ENCODE results near the gene RELL1.

DNA sequence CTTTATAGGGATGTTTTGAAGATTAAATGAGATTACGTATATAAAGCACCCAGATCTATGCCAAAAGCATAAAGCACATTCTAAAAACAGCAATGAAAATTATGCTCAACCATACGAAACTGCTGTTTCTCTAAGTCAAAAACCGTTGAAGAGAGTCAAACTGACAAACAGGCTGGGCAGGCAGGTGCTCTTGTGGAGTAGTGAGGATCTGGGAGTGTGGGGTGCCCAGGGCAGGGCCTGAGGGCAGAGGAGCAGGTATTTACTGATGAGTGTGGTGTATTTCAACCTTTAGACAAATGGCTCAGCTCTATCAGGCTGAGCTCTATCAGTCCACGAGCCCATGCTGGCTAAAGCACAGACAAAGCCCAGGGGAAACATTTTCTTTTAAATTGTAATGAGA lies 40.4 kb downstream of the RELL1 start:
- TF ChIP-seq ZSCAN23 (tag by site-specific recombination; IDR thresholded peaks at IDR 0.05) (no peak), ZNF10 (tag by site-specific recombination; IDR thresholded peaks at IDR 0.05) (no peak), ZNF391 (tag by site-specific recombination; IDR thresholded peaks at IDR 0.05; ENCODE audit: borderline replicate concordance, low read depth) (no peak), KLF9 (tag by site-specific recombination; IDR thresholded peaks at IDR 0.05; ENCODE audit: low read depth) (no peak)
- TF ChIP-seq, protein P1, sequence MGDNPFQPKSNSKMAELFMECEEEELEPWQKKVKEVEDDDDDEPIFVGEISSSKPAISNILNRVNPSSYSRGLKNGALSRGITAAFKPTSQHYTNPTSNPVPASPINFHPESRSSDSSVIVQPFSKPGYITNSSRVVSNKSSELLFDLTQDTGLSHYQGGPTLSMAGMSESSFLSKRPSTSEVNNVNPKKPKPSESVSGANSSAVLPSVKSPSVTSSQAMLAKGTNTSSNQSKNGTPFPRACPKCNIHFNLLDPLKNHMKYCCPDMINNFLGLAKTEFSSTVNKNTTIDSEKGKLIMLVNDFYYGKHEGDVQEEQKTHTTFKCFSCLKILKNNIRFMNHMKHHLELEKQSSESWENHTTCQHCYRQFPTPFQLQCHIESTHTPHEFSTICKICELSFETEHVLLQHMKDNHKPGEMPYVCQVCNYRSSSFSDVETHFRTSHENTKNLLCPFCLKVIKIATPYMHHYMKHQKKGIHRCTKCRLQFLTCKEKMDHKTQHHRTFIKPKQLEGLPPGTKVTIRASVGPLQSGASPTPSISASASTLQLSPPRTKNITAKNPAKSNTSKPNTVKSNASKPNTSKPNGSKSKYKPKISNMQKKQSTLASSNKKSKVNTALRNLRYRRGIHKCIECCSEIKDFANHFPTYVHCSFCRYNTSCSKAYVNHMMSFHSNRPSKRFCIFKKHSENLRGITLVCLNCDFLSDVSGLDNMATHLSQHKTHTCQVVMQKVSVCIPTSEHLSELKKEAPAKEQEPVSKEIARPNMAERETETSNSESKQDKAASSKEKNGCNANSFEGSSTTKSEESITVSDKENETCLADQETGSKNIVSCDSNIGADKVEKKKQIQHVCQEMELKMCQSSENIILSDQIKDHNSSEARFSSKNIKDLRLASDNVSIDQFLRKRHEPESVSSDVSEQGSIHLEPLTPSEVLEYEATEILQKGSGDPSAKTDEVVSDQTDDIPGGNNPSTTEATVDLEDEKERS (tag by site-specific recombination; IDR thresholded peaks at IDR 0.05), result no peak
- TF ChIP-seq, protein P2, sequence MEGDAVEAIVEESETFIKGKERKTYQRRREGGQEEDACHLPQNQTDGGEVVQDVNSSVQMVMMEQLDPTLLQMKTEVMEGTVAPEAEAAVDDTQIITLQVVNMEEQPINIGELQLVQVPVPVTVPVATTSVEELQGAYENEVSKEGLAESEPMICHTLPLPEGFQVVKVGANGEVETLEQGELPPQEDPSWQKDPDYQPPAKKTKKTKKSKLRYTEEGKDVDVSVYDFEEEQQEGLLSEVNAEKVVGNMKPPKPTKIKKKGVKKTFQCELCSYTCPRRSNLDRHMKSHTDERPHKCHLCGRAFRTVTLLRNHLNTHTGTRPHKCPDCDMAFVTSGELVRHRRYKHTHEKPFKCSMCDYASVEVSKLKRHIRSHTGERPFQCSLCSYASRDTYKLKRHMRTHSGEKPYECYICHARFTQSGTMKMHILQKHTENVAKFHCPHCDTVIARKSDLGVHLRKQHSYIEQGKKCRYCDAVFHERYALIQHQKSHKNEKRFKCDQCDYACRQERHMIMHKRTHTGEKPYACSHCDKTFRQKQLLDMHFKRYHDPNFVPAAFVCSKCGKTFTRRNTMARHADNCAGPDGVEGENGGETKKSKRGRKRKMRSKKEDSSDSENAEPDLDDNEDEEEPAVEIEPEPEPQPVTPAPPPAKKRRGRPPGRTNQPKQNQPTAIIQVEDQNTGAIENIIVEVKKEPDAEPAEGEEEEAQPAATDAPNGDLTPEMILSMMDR (tag by site-specific recombination; IDR thresholded peaks at IDR 0.05), result no peak
